IPS-NIHi7 (cell line): ENCODE data around the gene CENPH.
"Not testable (repeated sequence)": the region's sequence is repeated elsewhere in the genome, so short reads cannot be mapped to it uniquely, and the experiment has no call there.

Experiments used
- DNase-seq: peaks from one replicate; pipeline ENCODE4 v3.0.0; 2012; ENCODE audit warnings: mixed read lengths; ENCODE audit errors: extremely low spot score

The CENPH gene, protein sequence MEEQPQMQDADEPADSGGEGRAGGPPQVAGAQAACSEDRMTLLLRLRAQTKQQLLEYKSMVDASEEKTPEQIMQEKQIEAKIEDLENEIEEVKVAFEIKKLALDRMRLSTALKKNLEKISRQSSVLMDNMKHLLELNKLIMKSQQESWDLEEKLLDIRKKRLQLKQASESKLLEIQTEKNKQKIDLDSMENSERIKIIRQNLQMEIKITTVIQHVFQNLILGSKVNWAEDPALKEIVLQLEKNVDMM

DNA sequence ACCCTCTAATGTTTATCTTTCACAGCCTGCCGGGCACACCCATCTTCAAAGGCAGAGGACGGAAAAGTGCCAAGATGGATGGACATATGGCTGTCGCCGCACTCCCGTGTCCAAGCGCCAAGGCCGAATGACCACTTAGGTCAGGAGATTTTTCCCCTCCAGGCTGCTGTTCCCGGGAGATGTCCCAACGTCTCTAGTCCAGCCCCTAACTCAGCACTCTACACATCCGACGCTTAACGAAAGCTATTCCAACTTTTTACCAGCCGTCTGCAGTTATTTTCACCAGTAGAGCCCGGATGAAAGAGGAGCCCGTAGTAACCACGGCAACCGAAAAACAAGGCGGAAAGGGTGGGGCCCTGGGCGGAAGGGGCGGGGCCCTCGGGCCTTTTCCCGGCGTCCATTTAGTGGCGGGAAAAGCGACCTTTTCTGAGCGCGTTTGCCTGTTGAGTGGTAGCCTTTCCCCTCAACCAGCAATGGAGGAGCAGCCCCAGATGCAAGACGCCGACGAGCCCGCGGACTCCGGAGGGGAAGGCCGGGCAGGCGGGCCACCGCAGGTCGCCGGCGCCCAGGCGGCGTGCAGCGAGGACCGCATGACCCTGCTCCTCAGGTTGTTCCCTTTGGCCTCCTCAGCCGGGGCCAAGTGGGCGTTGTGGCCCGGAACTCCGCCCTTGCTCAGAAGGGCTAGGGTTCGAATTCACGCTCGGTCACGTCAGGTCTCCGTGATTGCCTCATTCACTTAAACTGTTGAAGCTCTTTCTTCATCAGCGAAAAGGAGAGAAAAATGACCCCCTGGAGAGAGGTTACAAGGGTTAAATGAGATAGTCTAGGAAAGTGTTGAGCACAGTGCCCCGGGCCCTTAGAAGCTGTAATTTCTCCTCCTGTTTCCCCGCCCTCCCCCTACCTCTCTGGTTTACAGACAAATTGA is at the start of gene CENPH:
Gene CENPH (plus strand): TSS at position 422 of the 925 bp plus-strand sequence. CDS start 52 bp downstream, at position 474.
- peak; percentile 90 for DNase-seq

DNA sequence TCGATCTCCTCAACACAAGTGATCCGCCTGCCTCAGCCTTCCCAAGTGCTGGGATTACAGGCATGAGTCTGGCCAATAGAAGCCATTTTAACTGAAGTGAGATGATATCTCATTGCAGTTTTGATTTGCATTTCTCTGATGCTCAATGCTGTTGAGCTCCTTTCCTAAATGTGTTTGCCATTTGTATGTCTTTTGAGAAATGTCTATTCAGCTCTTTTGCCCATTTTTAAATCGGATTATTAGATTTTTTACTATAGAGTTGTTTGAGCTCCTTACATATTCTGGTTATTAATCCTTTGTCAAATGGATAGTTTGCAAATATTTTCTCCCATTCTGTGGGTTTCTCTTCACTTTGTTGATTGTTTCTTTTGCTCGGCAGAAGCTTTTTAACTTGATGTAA is 49.1 kb upstream of the CENPH start:
- DNase-seq = not testable (repeated sequence)

GRCh38 chr5:69140827-69141226 is 48.6 kb upstream of the CENPH start:
- no peak for DNase-seq

- DNase-seq = not testable (repeated sequence)
Measured at GRCh38 chr5:69148576-69148975, 40.8 kb upstream of the CENPH start.

GRCh38 chr5:69148981-69149675 is 40.3 kb upstream of the CENPH start:
- DNase-seq = no peak

DNA sequence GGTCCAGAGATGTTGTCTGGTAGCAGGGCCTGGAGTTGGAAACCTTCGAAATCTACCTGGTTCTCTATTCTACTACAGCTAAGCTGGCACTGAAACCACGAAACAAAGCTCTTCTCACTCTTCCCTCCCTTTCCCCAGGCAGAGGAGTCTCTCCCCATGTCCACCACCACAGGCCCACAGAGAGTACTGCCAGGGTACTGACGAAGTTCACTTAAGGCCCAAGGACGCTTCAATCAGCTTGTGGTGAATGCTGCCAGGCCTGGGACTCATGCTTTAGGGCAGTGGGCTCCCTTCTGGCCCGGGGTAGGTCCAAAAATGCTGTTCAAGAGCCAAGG is 39.7 kb upstream of the CENPH start:
- no peak for DNase-seq

DNA sequence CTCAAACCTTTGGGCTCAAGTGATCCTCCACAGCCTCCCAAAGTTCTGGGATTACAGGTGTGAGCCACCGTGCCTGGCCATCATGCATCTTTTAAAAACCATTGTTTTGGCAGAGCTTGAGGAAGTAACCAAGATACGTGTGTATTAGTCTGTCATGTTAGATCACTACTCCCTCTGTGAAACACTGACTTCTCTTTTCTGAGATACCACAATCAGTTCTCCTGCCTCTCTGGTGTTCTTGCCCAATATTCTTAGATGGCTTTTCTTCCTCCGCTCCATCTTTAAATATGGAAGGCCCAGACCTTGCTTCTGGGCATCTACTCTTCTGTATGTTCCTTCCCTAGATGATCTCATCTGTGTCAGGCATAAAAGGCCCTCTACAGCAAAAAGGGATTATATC is 36.7 kb upstream of the CENPH start:
- DNase-seq = no peak

GRCh38 chr5:69156456-69156855 is 32.9 kb upstream of the CENPH start:
- no peak for DNase-seq

- DNase-seq = no peak
Measured at GRCh38 chr5:69158039-69158438, 31.3 kb upstream of the CENPH start.

- DNase-seq = no peak
Measured at GRCh38 chr5:69160651-69161050, 28.7 kb upstream of the CENPH start.

GRCh38 chr5:69166686-69167492 is 22.5 kb upstream of the CENPH start, which contains the start of gene CCNB1:
Gene CCNB1 (plus strand): TSS chr5:69167150. CDS start chr5:69167263, 113 bp downstream.
- DNase-seq = peak; percentile 100

DNA sequence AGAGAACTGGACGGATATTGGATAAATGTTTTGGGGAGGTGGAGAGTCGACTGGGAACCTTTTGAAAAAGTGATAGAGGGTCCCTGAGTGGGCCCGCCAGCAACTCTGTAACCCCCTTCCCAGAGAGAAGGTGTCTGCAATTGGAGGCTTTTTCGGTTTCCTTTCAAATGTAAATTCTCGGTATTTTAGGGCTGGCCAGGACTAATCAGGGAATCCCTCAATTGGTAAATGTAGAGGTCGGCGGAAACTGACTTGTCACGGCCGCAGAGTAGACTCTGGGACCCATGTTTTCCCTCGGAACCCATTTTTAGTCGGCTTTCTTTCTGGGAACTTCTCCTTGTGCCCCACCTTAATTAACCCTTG is 21.9 kb upstream of the CENPH start:
- DNase-seq = peak; percentile 44

GRCh38 chr5:69167929-69168328 is 21.5 kb upstream of the CENPH start:
- DNase-seq = no peak

GRCh38 chr5:69170495-69170894 is 18.9 kb upstream of the CENPH start:
- DNase-seq = no peak

- no peak for DNase-seq
Measured at GRCh38 chr5:69170969-69171368, 18.4 kb upstream of the CENPH start.

- not testable (repeated sequence) for DNase-seq
Measured at GRCh38 chr5:69181659-69182293, 7.6 kb upstream of the CENPH start.

DNA sequence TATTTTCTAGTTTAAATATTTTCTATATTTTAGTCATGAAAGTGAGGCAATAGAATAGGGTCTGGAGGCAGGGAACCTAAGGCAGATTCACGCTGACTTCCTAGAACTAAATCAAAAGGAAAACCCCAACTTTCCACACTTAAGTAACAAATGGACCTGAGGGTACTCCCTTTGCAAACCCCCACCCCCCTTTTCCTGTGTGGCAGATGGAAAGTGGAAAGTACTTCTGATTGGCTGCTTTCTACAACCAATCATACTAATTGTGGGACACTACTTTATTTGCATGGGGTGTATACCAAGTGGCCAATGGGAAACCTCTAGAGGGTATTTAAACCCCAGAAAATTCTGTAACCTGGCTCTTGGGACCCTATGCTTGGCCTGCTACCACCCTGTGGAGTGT is 4.8 kb upstream of the CENPH start:
- DNase-seq = peak; percentile 9

GRCh38 chr5:69187342-69187741 is 2.0 kb upstream of the CENPH start:
- DNase-seq = no peak

DNA sequence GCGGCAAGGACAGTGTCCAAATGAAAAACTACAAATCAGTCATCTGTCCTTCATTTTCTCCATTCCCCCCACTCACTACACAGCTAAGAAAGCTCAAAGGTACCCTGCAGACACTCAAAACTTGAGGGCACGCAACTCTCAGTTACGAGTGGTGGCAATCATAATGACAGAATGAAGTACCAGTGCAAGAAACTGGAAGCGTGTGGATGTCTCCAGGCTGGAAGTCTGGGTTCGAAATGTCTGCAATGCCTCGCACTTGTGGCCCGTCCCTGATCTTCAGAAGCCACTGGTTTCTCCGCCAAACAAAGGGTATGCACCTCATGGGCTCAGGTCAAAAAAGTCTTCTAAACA is 597 bp upstream of the CENPH start:
- no peak for DNase-seq

DNA sequence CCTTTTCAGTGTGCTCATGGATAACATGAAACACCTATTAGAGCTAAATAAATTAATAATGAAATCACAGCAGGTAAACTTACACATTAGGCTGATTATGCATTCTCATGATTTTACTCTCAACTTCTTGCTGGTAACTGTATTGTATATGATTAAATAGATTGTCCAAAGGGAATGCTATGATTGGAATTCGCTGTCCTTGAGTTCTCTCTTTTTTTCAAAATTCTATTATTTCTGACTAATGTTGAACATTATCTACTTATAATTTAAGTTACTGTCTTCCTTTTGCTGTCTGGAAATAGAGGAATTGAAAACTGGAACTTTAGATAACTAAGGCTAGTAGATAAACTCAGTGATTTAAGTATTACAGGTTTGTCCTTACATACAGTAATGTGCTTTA is 13.1 kb downstream of the CENPH start:
- no peak for DNase-seq

DNA sequence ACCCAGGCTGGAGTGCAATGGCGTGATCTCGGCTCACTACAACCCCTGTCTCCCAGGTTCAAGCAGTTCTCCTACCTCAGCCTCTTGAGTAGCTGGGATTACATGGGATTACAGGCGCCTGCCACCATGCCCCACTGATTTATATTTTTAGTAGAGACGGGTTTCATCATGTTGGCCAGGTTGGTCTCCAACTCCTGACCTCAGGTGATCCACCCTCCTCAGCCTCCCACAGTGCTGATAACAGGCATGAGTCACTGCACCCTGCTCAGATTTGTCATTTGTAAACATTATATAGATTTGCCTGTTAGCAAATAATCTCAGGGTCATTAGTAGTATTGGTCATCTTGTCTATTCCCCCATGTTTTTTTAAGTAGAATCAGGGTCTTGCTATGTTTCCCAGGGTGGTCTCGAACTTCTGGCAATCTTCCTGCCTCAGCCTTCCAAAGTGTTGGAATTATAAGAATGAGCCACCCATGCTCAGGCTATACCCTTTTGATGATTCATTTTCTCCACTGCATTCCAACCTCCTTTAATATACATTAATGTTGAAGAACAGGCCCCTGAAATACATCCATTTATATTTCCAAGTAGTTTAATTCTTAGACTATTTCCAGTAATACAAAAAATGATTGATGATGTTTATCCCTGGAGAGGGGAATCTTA is 17.3 kb downstream of the CENPH start:
- DNase-seq = no peak
